ENCODE results near the gene BUB3.

GRCh38 chr10:123136806-123137642 lies 17.2 kb upstream of the BUB3 start:
- TF ChIP-seq POLR2A (IDR thresholded peaks at IDR 0.05) = no peak
- TF ChIP-seq, protein P1, sequence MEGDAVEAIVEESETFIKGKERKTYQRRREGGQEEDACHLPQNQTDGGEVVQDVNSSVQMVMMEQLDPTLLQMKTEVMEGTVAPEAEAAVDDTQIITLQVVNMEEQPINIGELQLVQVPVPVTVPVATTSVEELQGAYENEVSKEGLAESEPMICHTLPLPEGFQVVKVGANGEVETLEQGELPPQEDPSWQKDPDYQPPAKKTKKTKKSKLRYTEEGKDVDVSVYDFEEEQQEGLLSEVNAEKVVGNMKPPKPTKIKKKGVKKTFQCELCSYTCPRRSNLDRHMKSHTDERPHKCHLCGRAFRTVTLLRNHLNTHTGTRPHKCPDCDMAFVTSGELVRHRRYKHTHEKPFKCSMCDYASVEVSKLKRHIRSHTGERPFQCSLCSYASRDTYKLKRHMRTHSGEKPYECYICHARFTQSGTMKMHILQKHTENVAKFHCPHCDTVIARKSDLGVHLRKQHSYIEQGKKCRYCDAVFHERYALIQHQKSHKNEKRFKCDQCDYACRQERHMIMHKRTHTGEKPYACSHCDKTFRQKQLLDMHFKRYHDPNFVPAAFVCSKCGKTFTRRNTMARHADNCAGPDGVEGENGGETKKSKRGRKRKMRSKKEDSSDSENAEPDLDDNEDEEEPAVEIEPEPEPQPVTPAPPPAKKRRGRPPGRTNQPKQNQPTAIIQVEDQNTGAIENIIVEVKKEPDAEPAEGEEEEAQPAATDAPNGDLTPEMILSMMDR (IDR thresholded peaks at IDR 0.05) = no peak

All from thyroid gland (tissue), 4 donors.